ENCODE measurements around the gene ZNF384.
"Not testable (repeated sequence)": the region's sequence is repeated elsewhere in the genome, so short reads cannot be mapped to it uniquely, and the experiment has no call there.

ZNF384 gene

DNA sequence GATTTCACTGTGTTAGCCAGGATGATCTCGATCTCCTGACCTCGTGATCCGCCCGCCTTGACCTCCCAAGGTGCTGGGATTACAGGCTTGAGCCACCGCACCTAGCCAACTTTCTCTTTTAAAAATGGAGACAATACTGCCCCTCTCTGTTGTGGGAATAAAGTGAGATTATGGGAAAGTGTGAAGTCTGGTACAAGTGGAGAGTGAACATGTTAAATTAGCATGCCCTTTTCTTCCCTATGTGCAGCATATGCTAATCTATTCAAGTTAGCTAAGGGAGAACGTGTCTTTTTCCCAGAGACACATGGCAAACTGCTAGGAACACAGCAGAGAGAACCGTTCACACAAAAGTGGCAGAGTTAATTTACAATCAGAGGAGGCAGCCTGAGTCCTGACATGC is 36.2 kb upstream of the ZNF384 start:
- FAIRE-seq (no peak), DNase-seq (ENCODE audit: insufficient read length, low spot score) (no peak)
- TF ChIP-seq, protein P1, sequence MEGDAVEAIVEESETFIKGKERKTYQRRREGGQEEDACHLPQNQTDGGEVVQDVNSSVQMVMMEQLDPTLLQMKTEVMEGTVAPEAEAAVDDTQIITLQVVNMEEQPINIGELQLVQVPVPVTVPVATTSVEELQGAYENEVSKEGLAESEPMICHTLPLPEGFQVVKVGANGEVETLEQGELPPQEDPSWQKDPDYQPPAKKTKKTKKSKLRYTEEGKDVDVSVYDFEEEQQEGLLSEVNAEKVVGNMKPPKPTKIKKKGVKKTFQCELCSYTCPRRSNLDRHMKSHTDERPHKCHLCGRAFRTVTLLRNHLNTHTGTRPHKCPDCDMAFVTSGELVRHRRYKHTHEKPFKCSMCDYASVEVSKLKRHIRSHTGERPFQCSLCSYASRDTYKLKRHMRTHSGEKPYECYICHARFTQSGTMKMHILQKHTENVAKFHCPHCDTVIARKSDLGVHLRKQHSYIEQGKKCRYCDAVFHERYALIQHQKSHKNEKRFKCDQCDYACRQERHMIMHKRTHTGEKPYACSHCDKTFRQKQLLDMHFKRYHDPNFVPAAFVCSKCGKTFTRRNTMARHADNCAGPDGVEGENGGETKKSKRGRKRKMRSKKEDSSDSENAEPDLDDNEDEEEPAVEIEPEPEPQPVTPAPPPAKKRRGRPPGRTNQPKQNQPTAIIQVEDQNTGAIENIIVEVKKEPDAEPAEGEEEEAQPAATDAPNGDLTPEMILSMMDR (IDR thresholded peaks at IDR 0.05; ENCODE audit: insufficient read depth, missing control alignments), result no peak

- DNase-seq (ENCODE audit: insufficient read length, low spot score), result no peak
- TF ChIP-seq, protein P1 (IDR thresholded peaks at IDR 0.05; ENCODE audit: insufficient read depth, missing control alignments), result no peak
- FAIRE-seq, result no peak
These were observed 35.2 kb upstream of the ZNF384 start for GRCh38 chr12:6724409-6724797.

- peak; percentile 91 for DNase-seq (ENCODE audit: insufficient read length, low spot score)
- TF ChIP-seq, protein P1 (IDR thresholded peaks at IDR 0.05; ENCODE audit: insufficient read depth, missing control alignments), result no peak
- FAIRE-seq, result no peak
These were observed 34.6 kb upstream of the ZNF384 start, which contains the start of gene COPS7A for GRCh38 chr12:6723607-6724408. TSS of gene COPS7A (plus strand) at chr12:6724046. CDS start at chr12:6724657, 611 bp downstream.

- no peak for FAIRE-seq
- TF ChIP-seq, protein P1 (IDR thresholded peaks at IDR 0.05; ENCODE audit: insufficient read depth, missing control alignments), result no peak
- DNase-seq (ENCODE audit: insufficient read length, low spot score), result no peak
These were observed 33.7 kb upstream of the ZNF384 start for GRCh38 chr12:6722863-6723262.

- FAIRE-seq (no peak), DNase-seq (ENCODE audit: insufficient read length, low spot score) (no peak)
- TF ChIP-seq, protein P1 (IDR thresholded peaks at IDR 0.05; ENCODE audit: insufficient read depth, missing control alignments), result no peak
These were observed 27.8 kb upstream of the ZNF384 start for GRCh38 chr12:6716874-6717437.

GRCh38 chr12:6716031-6716873 is 27.1 kb upstream of the ZNF384 start:
- not testable (repeated sequence) for FAIRE-seq; DNase-seq (ENCODE audit: insufficient read length, low spot score)

GRCh38 chr12:6708960-6709394 is 19.8 kb upstream of the ZNF384 start:
- FAIRE-seq (no peak), DNase-seq (ENCODE audit: insufficient read length, low spot score) (no peak)
- TF ChIP-seq, protein P1 (IDR thresholded peaks at IDR 0.05; ENCODE audit: insufficient read depth, missing control alignments), result no peak

- not testable (repeated sequence) for FAIRE-seq; DNase-seq (ENCODE audit: insufficient read length, low spot score)
These were observed 19.2 kb upstream of the ZNF384 start for GRCh38 chr12:6708351-6708750.

All from D721Med (cell line).